Astrocyte (in vitro differentiated cells and primary cell): ENCODE data around the gene GMDS.

Source experiments
- EZH2 ChIP-seq: IDR thresholded peaks from 2 replicates; pipeline ENCODE4 v1.6.1; 2012; ENCODE audit warnings: mild to moderate bottlenecking, low read length, inconsistent platforms; ENCODE audit not compliant: insufficient read depth
- TF ChIP-seq, protein P1 (sequence below): IDR thresholded peaks from 2 replicates; pipeline ENCODE4 v1.5.1; 2011; ENCODE audit warnings: low read depth, mild to moderate bottlenecking, inconsistent platforms, low read length, moderate library complexity; ENCODE audit not compliant: insufficient read depth

DNA sequence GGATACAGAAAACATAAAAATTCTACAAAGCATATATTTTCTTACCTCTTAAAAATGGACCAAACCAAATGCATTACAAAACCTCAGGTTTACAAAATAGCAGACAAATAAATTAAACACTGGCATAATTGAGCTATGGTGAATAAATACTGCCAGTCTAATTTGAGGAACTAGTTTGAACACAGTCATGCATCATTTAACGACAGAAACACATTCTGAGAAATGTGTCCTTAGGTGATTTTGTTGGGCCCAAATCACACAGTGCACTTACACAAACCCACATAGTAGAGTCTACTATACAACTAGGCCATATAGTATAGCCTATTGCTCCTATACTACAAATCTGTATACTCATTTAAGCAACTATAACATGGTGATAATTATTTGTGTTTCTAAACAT is 420.1 kb downstream of the GMDS start:
- TF ChIP-seq, protein P1, sequence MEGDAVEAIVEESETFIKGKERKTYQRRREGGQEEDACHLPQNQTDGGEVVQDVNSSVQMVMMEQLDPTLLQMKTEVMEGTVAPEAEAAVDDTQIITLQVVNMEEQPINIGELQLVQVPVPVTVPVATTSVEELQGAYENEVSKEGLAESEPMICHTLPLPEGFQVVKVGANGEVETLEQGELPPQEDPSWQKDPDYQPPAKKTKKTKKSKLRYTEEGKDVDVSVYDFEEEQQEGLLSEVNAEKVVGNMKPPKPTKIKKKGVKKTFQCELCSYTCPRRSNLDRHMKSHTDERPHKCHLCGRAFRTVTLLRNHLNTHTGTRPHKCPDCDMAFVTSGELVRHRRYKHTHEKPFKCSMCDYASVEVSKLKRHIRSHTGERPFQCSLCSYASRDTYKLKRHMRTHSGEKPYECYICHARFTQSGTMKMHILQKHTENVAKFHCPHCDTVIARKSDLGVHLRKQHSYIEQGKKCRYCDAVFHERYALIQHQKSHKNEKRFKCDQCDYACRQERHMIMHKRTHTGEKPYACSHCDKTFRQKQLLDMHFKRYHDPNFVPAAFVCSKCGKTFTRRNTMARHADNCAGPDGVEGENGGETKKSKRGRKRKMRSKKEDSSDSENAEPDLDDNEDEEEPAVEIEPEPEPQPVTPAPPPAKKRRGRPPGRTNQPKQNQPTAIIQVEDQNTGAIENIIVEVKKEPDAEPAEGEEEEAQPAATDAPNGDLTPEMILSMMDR = no peak
- TF ChIP-seq EZH2 = no peak
